Activated naive CD8-positive, alpha-beta T cell treated with anti-CD3 and anti-CD28 coated beads for 36 hours (primary cell): ENCODE measurements around the gene FBXL13. TPM values are rescaled to one million over a fixed set of nuclear protein-coding genes. Genes with fewer than 3 reads are reported as not detected.
"Not testable (repeated sequence)": the region's sequence is repeated elsewhere in the genome, so short reads cannot be mapped to it uniquely, and the experiment has no call there.

ENCODE experiments used
- DNase-seq: peaks from one replicate; pipeline ENCODE4 v3.0.0; 2021
- H3K27ac Mint-ChIP-seq: one replicate; pipeline ENCODE4 v1.8.0; 2022; ENCODE audit warnings: mild to moderate bottlenecking, moderate library complexity, mixed read lengths
- H3K27me3 Mint-ChIP-seq: one replicate; pipeline ENCODE4 v1.8.0; 2022; ENCODE audit warnings: mild to moderate bottlenecking, mixed read lengths
- H3K36me3 Mint-ChIP-seq: one replicate; pipeline ENCODE4 v1.8.0; 2021; ENCODE audit warnings: mild to moderate bottlenecking, mixed read lengths
- H3K4me1 Mint-ChIP-seq: one replicate; pipeline ENCODE4 v1.8.0; 2021; ENCODE audit warnings: mixed read lengths
- H3K4me3 Mint-ChIP-seq: one replicate; pipeline ENCODE4 v1.8.0; 2022; ENCODE audit warnings: mild to moderate bottlenecking, moderate library complexity, mixed read lengths
- H3K9me3 Mint-ChIP-seq: one replicate; pipeline ENCODE4 v1.8.0; 2022; ENCODE audit warnings: mixed read lengths
- total RNA-seq, 2 experiments: library from RNA; stranded (reverse); gene quantifications; one replicate each; pipeline ENCODE4 v1.2.3, GENCODE V29; 2021

The FBXL13 gene
- total RNA-seq, 2 experiments from 2014 or later, result 0.78 to 0.82 TPM

DNA sequence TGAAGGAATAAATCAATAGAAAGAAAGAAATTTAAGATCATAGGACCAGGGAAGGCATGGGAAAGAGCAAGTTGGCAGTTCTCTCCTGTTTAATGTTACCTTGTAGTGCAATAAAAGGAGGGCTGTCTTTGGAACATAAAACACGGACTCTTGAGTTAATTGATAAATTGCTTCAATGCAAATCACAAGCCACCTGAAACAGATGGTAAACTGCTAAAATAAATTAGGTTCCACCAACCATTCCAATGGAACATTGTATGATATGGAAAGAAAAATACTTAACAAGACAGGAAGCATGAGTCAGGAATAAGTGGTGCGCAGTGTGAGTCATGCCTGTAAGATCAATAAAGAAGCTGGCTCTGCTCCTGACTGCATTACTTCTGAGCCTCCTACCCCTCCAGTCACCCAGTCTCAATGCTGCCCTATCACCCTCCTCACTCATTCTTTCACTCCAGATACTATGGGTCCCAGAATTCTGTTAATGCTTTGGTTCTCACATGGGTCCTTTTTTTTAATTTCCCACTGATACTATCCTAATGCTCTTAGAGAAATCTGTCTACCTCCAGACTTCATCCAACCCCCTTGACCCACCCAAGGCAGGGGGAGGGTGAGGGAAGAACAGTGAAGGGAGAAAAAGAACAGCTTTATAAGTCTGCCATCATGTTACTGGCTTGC, 82.9 kb downstream of the FBXL13 start:
- H3K36me3 Mint-ChIP-seq, result no peaks in the 10 kb centered on the region
- no peaks in the 10 kb centered on the region for H3K27me3 Mint-ChIP-seq
- DNase-seq, result no peak

DNA sequence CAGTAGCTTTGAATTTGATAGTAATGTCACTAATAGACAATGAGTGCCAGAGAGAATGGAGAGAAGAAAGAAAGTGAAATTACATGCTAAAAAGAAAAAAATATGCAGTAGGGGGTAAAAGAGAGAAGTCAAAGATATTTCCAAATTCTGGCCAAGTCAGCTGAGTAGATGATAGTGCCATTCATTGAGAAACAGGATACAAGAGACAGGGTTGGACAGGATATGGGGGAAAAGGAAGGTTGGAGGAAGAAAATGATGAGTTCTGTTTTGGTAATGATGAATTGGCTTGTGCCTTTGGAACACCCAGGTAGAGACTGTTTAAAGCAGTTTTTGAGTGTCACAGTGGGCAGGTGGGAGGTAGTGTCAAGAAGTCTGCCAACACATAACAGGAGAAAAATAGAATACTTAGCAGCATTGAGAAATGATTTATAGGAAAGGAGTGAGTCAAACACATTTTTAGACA, 83.5 kb downstream of the FBXL13 start:
- no peak for DNase-seq
- Mint-ChIP-seq H3K9me3 (no peaks in the 10 kb centered on the region), H3K27ac (no peak overlapping the region), H3K36me3 (no peaks in the 10 kb centered on the region), H3K4me3 (no peak overlapping the region), H3K27me3 (no peaks in the 10 kb centered on the region), H3K4me1 (no peaks in the 10 kb centered on the region)

More for the DNA sequence above, 82.9 kb downstream of the FBXL13 start:
- no peaks in the 10 kb centered on the region for H3K9me3 Mint-ChIP-seq
- H3K27ac Mint-ChIP-seq, result no peak overlapping the region
- no peaks in the 10 kb centered on the region for H3K4me1 Mint-ChIP-seq
- no peak overlapping the region for H3K4me3 Mint-ChIP-seq

DNA sequence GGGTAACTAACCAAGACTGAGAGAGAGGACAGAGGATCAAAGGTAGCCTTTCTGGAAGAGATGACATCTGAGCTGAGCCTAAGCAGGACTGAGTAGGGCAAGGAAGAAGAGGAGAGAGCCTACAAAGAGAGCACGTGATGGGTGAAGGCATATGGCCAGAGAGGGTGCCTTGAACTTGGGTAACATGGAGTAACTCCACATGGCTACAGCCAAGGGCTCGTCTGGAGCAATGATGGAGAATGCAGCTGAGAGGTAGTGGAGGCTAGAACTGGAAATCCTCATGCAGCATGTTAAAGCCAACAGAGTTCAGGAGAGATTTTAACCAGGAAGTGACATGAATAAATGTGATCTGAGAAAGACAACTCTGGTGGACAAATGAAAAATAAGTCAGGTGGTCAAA, 84.0 kb downstream of the FBXL13 start:
- H3K27me3 Mint-ChIP-seq, result no peaks in the 10 kb centered on the region
- H3K27ac Mint-ChIP-seq, result no peak overlapping the region
- no peaks in the 10 kb centered on the region for H3K4me1 Mint-ChIP-seq
- no peak overlapping the region for H3K4me3 Mint-ChIP-seq
- H3K9me3 Mint-ChIP-seq, result no peaks in the 10 kb centered on the region
- H3K36me3 Mint-ChIP-seq, result no peaks in the 10 kb centered on the region
- no peak for DNase-seq

DNA sequence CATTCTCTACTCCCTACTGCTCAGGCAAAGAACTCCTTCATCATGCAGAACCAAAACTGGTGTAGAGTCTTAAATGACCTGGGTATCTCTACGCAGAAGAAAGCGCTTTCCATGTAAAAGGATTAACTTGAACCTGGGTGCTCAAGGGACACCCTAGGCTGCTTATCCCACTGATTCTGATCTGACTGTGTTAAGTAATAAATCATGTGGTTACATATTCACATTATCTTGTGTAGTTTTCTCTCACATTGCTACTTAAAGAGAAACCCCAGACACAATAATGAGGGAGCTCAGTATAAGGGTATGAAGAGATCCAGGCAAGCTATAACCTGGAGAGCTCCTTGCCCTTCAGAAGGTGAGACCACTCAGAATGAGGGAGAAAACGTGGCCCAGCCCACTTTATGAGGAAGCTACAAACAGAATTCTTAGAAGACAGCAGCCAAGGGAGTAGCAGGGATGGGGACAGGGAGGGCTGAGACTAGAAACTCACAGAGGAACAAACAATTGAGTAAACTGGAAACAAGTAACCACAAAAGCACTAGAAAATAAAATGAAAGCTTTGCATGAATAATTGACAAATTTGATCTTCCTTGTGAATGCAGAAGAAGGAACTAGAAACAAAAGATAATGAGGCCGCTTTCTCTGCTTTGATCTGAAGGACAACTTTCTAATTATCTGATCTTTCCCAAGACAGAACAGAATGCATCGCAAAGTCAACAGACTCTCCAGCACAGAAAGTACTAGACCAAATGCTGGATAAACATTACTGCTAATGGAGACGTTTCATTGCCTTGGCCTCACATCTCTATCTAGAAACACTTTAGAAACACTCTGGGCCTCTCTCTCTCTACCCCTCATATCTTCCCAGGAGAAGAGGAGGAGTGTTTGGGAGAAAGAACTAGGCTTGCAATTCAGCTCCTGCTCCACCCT, 85.7 kb downstream of the FBXL13 start:
- H3K9me3 Mint-ChIP-seq, result no peaks in the 10 kb centered on the region
- H3K4me1 Mint-ChIP-seq, result no peaks in the 10 kb centered on the region
- no peak for DNase-seq
- H3K4me3 Mint-ChIP-seq, result no peak overlapping the region
- no peaks in the 10 kb centered on the region for H3K27me3 Mint-ChIP-seq
- no peaks in the 10 kb centered on the region for H3K36me3 Mint-ChIP-seq
- no peak overlapping the region for H3K27ac Mint-ChIP-seq

DNA sequence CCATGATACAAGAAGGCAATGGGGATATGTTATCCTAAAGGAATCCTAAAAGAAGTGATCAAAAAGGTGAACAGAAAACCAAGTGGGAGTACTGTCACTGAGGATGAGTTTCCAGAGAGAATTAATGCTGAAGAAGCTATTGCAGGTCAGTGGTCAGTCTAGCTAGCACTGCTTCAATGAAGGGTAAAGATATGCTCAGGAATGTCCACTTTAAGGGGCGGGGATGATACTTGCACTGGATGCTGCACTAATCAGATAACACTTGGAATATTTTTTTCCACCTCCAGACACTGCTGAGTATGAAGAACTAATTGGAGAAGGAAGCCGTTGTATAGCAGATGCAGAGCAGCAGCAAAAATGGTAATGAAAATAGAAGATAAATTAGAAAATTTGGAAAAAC, 86.5 kb downstream of the FBXL13 start:
- no peaks in the 10 kb centered on the region for H3K9me3 Mint-ChIP-seq
- H3K4me1 Mint-ChIP-seq, result no peaks in the 10 kb centered on the region
- H3K27ac Mint-ChIP-seq, result no peak overlapping the region
- H3K27me3 Mint-ChIP-seq, result no peaks in the 10 kb centered on the region
- no peak overlapping the region for H3K4me3 Mint-ChIP-seq
- DNase-seq, result no peak
- H3K36me3 Mint-ChIP-seq, result no peaks in the 10 kb centered on the region

DNA sequence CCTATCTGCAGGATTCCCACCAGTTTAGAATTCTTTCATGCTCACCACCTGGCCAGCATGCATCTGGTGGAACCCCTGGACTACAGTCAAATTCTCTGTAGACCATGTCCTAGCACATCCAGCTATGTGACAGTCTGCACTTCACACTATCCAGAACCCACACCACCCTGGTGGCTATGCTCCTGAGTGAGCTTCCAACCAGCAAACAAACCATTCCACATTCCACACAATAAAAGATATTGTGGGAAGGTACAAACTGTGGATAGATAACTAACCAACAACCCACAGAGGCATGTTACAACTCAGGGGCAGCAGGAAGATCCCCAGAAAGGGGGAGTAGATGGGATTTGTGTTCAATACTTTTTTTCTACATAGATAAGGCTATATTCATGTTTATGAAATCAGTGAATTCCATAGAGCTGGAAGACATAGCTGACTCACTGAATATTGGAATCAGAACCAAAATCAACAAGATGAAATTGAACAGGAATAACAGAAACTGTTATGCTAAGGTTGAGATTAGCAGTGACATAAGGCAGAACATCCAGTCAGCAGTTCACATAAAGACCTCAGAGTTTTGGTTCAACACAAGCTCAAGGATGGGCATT, 89.3 kb downstream of the FBXL13 start:
- Mint-ChIP-seq H3K9me3 (no peaks in the 10 kb centered on the region), H3K4me3 (no peak overlapping the region), H3K36me3 (no peaks in the 10 kb centered on the region), H3K27me3 (no peaks in the 10 kb centered on the region), H3K27ac (no peak overlapping the region), H3K4me1 (no peaks in the 10 kb centered on the region)
- DNase-seq, result no peak

GRCh38 chr7:102983602-102984001, 91.0 kb downstream of the FBXL13 start:
- Mint-ChIP-seq H3K9me3 (no peaks in the 10 kb centered on the region), H3K4me3 (no peak overlapping the region), H3K27me3 (no peaks in the 10 kb centered on the region), H3K4me1 (no peaks in the 10 kb centered on the region), H3K27ac (no peak overlapping the region), H3K36me3 (no peaks in the 10 kb centered on the region)
- no peak for DNase-seq

- Mint-ChIP-seq H3K4me3 (no peak overlapping the region), H3K4me1 (no peaks in the 10 kb centered on the region), H3K36me3 (no peaks in the 10 kb centered on the region), H3K27ac (no peak overlapping the region), H3K27me3 (no peaks in the 10 kb centered on the region), H3K9me3 (no peaks in the 10 kb centered on the region)
- DNase-seq, result no peak
Measured at GRCh38 chr7:102982235-102982634, 92.4 kb downstream of the FBXL13 start.

DNA sequence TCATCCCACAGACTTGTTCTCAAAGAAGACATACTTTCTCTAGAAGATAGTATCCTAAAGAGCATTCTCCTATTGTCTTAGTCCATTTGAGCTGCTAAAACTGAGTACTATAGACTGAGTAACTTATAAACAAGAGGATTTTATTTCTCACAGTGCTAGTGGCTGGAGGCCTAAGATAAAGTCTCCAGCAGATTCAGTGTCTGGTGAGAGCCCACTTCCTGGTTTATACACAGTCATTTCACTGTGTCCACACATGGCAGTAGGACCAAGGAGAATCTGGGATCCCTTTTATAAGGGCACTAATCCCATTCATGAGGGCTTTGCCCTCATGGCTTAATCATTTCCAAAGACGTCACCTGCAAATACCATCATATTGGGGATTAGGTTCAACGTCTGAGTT, 93.1 kb downstream of the FBXL13 start:
- no peaks in the 10 kb centered on the region for H3K27me3 Mint-ChIP-seq
- H3K9me3 Mint-ChIP-seq, result no peaks in the 10 kb centered on the region

DNA sequence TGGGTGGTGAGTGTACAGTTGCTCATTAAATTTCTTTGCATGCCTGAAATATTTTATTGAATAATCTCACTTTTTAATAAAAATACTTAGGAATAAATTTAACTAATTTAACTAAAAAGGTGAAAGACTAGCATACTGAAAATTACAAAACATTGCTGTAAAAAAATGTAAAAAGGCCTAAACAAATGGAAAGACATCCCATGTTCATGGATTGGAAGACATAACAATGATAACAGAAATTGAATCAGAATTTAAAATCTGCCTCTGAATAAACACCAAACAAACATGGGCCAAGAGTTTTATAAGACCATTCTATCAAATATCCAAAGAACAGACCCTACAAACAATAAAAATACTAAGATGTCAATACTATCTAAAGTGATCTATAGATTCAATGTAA, 94.9 kb downstream of the FBXL13 start:
- no peaks in the 10 kb centered on the region for H3K4me1 Mint-ChIP-seq
- H3K36me3 Mint-ChIP-seq, result no peaks in the 10 kb centered on the region
- no peaks in the 10 kb centered on the region for H3K9me3 Mint-ChIP-seq
- no peak for DNase-seq
- H3K4me3 Mint-ChIP-seq, result no peak overlapping the region
- H3K27ac Mint-ChIP-seq, result no peak overlapping the region
- H3K27me3 Mint-ChIP-seq, result no peaks in the 10 kb centered on the region

More for the DNA sequence above, 93.1 kb downstream of the FBXL13 start:
- DNase-seq, result no peak
- H3K27ac Mint-ChIP-seq, result no peak overlapping the region
- no peaks in the 10 kb centered on the region for H3K36me3 Mint-ChIP-seq
- no peaks in the 10 kb centered on the region for H3K4me1 Mint-ChIP-seq
- H3K4me3 Mint-ChIP-seq, result no peak overlapping the region

GRCh38 chr7:102978284-102978683, 96.3 kb downstream of the FBXL13 start:
- Mint-ChIP-seq H3K27me3 (no peaks in the 10 kb centered on the region), H3K9me3 (no peaks in the 10 kb centered on the region), H3K4me3 (no peak overlapping the region), H3K36me3 (no peaks in the 10 kb centered on the region), H3K27ac (no peak overlapping the region), H3K4me1 (no peaks in the 10 kb centered on the region)
- no peak for DNase-seq

GRCh38 chr7:102977586-102977985, 97.0 kb downstream of the FBXL13 start:
- not testable (repeated sequence) for DNase-seq, H3K27me3 Mint-ChIP-seq, H3K27ac Mint-ChIP-seq, H3K9me3 Mint-ChIP-seq, H3K4me1 Mint-ChIP-seq, H3K4me3 Mint-ChIP-seq, H3K36me3 Mint-ChIP-seq

DNA sequence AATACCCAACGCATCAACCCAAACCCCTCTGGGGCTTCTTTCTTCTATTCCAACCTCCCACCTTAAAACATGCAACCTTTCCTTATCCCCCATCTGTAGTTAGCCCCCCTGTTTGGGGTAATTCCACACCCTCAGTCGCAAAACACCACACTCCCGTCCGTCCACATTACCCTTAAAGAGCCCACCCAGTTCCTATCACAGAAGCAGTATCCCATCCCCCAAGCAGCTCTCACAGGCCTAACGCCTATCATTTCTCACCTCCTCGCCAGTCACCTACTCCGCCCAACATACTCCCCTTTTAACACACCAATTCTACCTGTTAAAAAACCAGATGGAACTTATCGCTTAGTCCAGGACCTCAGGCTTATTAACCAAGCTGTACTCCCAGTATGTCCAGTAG, 98.1 kb downstream of the FBXL13 start:
- Mint-ChIP-seq H3K27me3 (no peaks in the 10 kb centered on the region), H3K4me1 (no peaks in the 10 kb centered on the region), H3K36me3 (no peaks in the 10 kb centered on the region), H3K9me3 (no peaks in the 10 kb centered on the region), H3K4me3 (no peak overlapping the region), H3K27ac (no peak overlapping the region)
- DNase-seq, result no peak

DNA sequence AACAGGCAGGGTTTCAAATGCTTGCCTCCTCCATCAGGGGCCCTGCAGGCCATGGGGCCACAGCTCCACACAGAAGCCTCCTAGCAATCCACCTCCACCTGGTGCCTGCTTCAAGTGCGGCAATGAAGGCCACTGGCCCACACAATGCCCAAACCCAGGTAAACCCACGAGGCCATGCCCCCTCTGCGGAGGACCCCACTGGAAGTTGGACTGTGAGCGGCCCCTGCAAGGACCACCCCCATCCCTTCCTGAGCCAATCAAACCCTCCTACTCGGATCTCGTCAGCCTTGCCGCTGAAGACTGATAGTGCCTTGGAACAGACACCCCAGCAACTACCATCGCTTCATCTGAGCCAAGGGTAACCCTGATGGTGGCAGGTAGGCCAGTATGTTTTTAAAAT, 98.7 kb downstream of the FBXL13 start:
- no peak overlapping the region for H3K4me3 Mint-ChIP-seq
- H3K27ac Mint-ChIP-seq, result no peak overlapping the region
- no peaks in the 10 kb centered on the region for H3K4me1 Mint-ChIP-seq
- no peaks in the 10 kb centered on the region for H3K36me3 Mint-ChIP-seq
- no peaks in the 10 kb centered on the region for H3K9me3 Mint-ChIP-seq
- H3K27me3 Mint-ChIP-seq, result no peaks in the 10 kb centered on the region
- DNase-seq, result no peak
